Measurements from ENCODE around the gene PROM1.

The PROM1 gene

GRCh38 chr4:15936495-15936894 lies 147.3 kb downstream of the PROM1 start:
- ChIA-PET CTCF (interaction anchor here (2.0 kb wide), 1 partner anchor 131 kb away, joined by 6 read pairs; no protein-coding TSS in a partner anchor), POLR2A (interaction anchor here (0.8 kb wide), 1 partner anchor 28 kb away, joined by 3 read pairs; no protein-coding TSS in a partner anchor)
- no peaks in the 10 kb centered on the region for H3K4me1 ChIP-seq (ENCODE audit: control insufficient read depth, insufficient read depth, low read length)
- H3K27ac ChIP-seq (ENCODE audit: extremely low read depth, low read depth, low read length) = no peak overlapping the region
- no peaks in the 10 kb centered on the region for H3K9me3 ChIP-seq (ENCODE audit: control insufficient read depth, insufficient read depth, low read depth, low read length)
- H3K36me3 ChIP-seq (ENCODE audit: control insufficient read depth in 2 of 2, insufficient read depth in 1 of 2, low read length in 2 of 2) = no peaks in the 10 kb centered on the region
- TF ChIP-seq ZBTB6 (tag by site-specific recombination; IDR thresholded peaks at IDR 0.05) (no peak), ZSCAN18 (tag by site-specific recombination; IDR thresholded peaks at IDR 0.05) (no peak), MZF1 (tag by site-specific recombination; IDR thresholded peaks at IDR 0.05; ENCODE audit: borderline replicate concordance) (no peak), ZNF37A (tag by site-specific recombination; IDR thresholded peaks at IDR 0.05) (no peak), KLF10 (tag by site-specific recombination; IDR thresholded peaks at IDR 0.05) (no peak)
- H3K4me3 ChIP-seq (ENCODE audit: low read depth, low read length) = no peak overlapping the region

GRCh38 chr4:15935504-15936402 lies 148.1 kb downstream of the PROM1 start:
- ChIA-PET POLR2A (no interaction called here), CTCF (interaction anchor here (2.0 kb wide), 1 partner anchor 130 kb away, joined by 6 read pairs; no protein-coding TSS in a partner anchor)
- no peaks in the 10 kb centered on the region for H3K9me3 ChIP-seq (ENCODE audit: control insufficient read depth, insufficient read depth, low read depth, low read length)
- H3K27ac ChIP-seq (ENCODE audit: extremely low read depth, low read depth, low read length) = no peak overlapping the region
- TF ChIP-seq ZNF623 (tag by site-specific recombination; IDR thresholded peaks at IDR 0.05) (no peak), ZNF610 (tag by site-specific recombination; IDR thresholded peaks at IDR 0.05; ENCODE audit: borderline replicate concordance) (no peak), ZNF837 (tag by site-specific recombination; IDR thresholded peaks at IDR 0.05) (no peak)
- no peaks in the 10 kb centered on the region for H3K4me1 ChIP-seq (ENCODE audit: control insufficient read depth, insufficient read depth, low read length)
- H3K4me3 ChIP-seq (ENCODE audit: low read depth, low read length) = no peak overlapping the region
- no peaks in the 10 kb centered on the region for H3K36me3 ChIP-seq (ENCODE audit: control insufficient read depth in 2 of 2, insufficient read depth in 1 of 2, low read length in 2 of 2)

GRCh38 chr4:15934259-15934658 lies 149.6 kb downstream of the PROM1 start:
- H3K4me3 ChIP-seq (ENCODE audit: low read depth, low read length) = no peak overlapping the region
- H3K4me1 ChIP-seq (ENCODE audit: control insufficient read depth, insufficient read depth, low read length) = no peaks in the 10 kb centered on the region
- H3K9me3 ChIP-seq (ENCODE audit: control insufficient read depth, insufficient read depth, low read depth, low read length) = no peaks in the 10 kb centered on the region
- ChIA-PET CTCF (interaction anchor here (0.7 kb wide), 1 partner anchor 1620 kb away, joined by 3 read pairs; no protein-coding TSS in a partner anchor), POLR2A (no interaction called here)
- H3K36me3 ChIP-seq (ENCODE audit: control insufficient read depth in 2 of 2, insufficient read depth in 1 of 2, low read length in 2 of 2) = no peaks in the 10 kb centered on the region
- H3K27ac ChIP-seq (ENCODE audit: extremely low read depth, low read depth, low read length) = no peak overlapping the region
- TF ChIP-seq ZNF654 (tag by site-specific recombination; IDR thresholded peaks at IDR 0.05; ENCODE audit: low read depth) = no peak
- no peak for TF ChIP-seq BCL6B (tag by site-specific recombination; IDR thresholded peaks at IDR 0.05)
- no peak for TF ChIP-seq EGR2 (tag by site-specific recombination; IDR thresholded peaks at IDR 0.05; ENCODE audit: low read depth)
- TF ChIP-seq ELK4 (IDR thresholded peaks at IDR 0.05; ENCODE audit: borderline replicate concordance, low read depth, low read length) = no peak
- TF ChIP-seq ZNF184 (tag by site-specific recombination; IDR thresholded peaks at IDR 0.05) = no peak
- TF ChIP-seq ZNF529 (tag by site-specific recombination; IDR thresholded peaks at IDR 0.05; ENCODE audit: insufficient replicate concordance) = no peak
- TF ChIP-seq ZNF133 (tag by site-specific recombination; IDR thresholded peaks at IDR 0.05) = no peak
- TF ChIP-seq ZNF221 (tag by site-specific recombination; IDR thresholded peaks at IDR 0.05; ENCODE audit: borderline replicate concordance) = no peak
- no peak for TF ChIP-seq TRIM28 (IDR thresholded peaks at IDR 0.05; ENCODE audit: borderline replicate concordance, low read length)
- TF ChIP-seq ZFP37 (tag by site-specific recombination; IDR thresholded peaks at IDR 0.05) = no peak
- no peak for TF ChIP-seq ZNF148 (tag by site-specific recombination; IDR thresholded peaks at IDR 0.05; ENCODE audit: borderline replicate concordance)
